Heart left ventricle (tissue), 13 donors: ENCODE data around the gene SERPINB5.

Experiments used
- CTCF ChIP-seq, 12 donors: fragments of 200-600 bp; sonication (generic) in 4 of 12; IDR thresholded peaks; one replicate each; pipeline versions ENCODE4 v1.5.0 to v1.8.0; 2018 to 2022; ENCODE audit warnings: antibody characterized with exemption in 12 of 12, mild to moderate bottlenecking in 5 of 12
- POLR2A ChIP-seq, 2 donors: fragments of 450-650 bp; IDR thresholded peaks; one replicate each; pipeline ENCODE4 v1.6.1; 2017; ENCODE audit warnings: antibody characterized with exemption in 2 of 2, mild to moderate bottlenecking in 2 of 2, moderate library complexity in 2 of 2
- donor health status: ischemic (EF 13 %, LVEDD 7.1; RV severe dilation, severe dysfunction).
- donor health status: DM: no; HTN: yes; CAD: no.
- donor health status: DM: no; HTN: no; CAD: no.
- donor health status: ischemic (EF 25% LVEDD 6.9; RV normal size, moderate dysfunction).
- donor health status: ischemic (EF 25% LVEDD 5.7; RV mildly dilated, moderate dysfunction).
- donor health status: ischemic (EF 35%, LVEDD 5.7; RV mildly dilated, moderate dysfunction).
- donor health status: nonischemic (EF 11% LVEDD 7.7; RV severe dilation, severe dysfunction).
- donor health status: DM: yes; HTN: yes; CAD: no.
- donor health status: PGD.
- donor health status: ischemic (EF 29% LVEDD 5.4; RV normal size, mild dysfunction).
- donor health status: nonischemic (EF 23%, LVEDD 6.1; RV moderate dilation, normal function).

- no peak for TF ChIP-seq CTCF (IDR thresholded peaks at IDR 0.05)
- no peak for TF ChIP-seq POLR2A (IDR thresholded peaks at IDR 0.05)
Observed at GRCh38 chr18:63550068-63550467, 73.3 kb downstream of the SERPINB5 start.
